Measurements from ENCODE around the gene CCT3. TPM values are rescaled to one million over a fixed set of nuclear protein-coding genes. Genes with fewer than 3 reads are reported as not detected.

The CCT3 gene
- total RNA-seq, 2 donors from 2014 or later, result 125 to 294 TPM

DNA sequence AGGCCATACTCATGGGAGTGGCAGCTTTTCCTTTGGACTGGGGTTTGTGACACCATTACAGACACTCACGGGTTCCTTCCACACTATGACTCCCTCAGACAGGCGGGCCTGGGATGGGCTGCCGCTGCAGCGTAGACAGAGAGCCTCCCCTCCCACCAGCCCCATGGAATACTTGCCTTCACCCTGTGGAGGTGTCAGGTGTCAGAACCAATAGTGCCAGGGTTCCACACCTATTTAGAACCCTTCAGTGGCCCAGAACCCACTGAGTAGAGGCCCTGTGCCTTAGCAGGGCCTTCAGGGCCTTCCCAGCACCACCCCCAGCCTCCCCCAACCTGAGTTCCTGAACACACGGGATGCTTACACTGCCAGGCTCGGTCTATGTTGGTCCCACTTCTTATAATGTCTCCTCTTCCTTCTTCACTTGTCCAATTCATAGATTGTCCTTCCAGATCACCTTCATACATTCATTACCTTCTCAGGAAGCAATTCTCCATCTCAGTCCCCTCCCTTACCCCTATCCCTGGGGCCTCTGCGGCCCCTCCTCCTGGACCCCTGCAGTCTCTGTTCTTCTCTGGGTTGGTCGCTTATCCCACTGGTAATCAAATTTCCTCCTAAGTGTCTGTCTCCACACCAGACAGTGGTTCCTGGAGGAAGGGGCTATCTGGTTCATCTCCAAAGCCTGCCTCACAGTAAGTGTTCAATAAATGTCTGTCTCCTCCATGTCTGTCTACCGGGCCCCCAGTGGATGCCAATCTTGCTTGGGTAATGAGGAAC is 29.5 kb upstream of the CCT3 start:
- TF ChIP-seq, protein P1, sequence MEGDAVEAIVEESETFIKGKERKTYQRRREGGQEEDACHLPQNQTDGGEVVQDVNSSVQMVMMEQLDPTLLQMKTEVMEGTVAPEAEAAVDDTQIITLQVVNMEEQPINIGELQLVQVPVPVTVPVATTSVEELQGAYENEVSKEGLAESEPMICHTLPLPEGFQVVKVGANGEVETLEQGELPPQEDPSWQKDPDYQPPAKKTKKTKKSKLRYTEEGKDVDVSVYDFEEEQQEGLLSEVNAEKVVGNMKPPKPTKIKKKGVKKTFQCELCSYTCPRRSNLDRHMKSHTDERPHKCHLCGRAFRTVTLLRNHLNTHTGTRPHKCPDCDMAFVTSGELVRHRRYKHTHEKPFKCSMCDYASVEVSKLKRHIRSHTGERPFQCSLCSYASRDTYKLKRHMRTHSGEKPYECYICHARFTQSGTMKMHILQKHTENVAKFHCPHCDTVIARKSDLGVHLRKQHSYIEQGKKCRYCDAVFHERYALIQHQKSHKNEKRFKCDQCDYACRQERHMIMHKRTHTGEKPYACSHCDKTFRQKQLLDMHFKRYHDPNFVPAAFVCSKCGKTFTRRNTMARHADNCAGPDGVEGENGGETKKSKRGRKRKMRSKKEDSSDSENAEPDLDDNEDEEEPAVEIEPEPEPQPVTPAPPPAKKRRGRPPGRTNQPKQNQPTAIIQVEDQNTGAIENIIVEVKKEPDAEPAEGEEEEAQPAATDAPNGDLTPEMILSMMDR (IDR thresholded peaks at IDR 0.05), result no peak
- H3K27ac ChIP-seq, result no peak overlapping the region
- no peaks in the 10 kb centered on the region for H3K27me3 ChIP-seq
- H3K9me3 ChIP-seq, result no peaks in the 10 kb centered on the region
- H3K4me3 ChIP-seq, result no peak overlapping the region
- intact Hi-C loops (cut with DNase I), result no loop called here
- no peak overlapping the region for H3K9ac ChIP-seq (ENCODE audit: low read depth in 2 of 2, low read length in 2 of 2)
- no peak for DNase-seq
- no peaks in the 10 kb centered on the region for H3K4me1 ChIP-seq
- H3K36me3 ChIP-seq, result no peaks in the 10 kb centered on the region

DNA sequence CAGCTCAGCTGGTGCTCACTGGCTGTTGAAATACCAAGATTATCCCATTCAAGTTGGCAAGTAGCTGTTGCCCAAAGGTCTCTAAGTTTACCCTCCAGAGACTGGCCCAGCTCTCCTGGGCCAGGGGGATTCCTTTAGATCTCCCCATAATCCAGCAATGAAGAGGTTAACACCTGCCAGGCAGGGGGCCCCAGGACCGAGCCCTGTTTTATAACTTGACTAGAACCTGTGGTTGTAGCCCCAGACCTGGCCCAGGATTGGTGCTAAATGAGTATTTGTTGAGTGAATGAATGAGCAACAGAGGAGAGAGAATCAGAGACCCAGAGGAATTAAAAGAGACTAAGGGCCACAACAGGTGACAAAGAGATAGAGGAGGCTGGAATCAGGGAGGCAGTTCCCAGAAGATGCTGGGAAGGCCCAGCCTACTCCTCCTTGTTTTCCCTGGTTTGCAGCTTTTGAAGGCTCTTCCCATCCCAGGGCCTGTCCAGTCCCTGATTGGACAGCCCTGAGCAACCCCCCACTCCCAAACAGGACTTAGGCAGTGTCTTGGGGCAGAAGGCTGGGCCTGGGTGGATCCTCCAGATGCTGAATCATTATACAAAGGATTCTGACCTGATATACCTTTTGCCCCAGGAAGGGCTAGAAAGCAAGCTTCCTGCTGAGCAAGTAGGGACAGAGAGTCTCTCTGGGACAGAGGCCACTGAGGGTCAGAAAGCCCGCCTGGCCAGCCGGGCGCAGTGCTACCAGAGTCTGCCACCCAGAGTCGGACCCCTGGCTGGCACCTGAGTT is 28.5 kb upstream of the CCT3 start:
- intact Hi-C loops (cut with DNase I), result no loop called here
- Histone ChIP-seq H3K9me3 (no peaks in the 10 kb centered on the region), H3K4me3 (no peak overlapping the region), H3K36me3 (no peaks in the 10 kb centered on the region), H3K27ac (no peak overlapping the region), H3K9ac (ENCODE audit: low read depth in 2 of 2, low read length in 2 of 2) (no peak overlapping the region), H3K27me3 (no peaks in the 10 kb centered on the region), H3K4me1 (no peaks in the 10 kb centered on the region)
- DNase-seq, result no peak
- TF ChIP-seq, protein P1 (IDR thresholded peaks at IDR 0.05), result no peak

DNA sequence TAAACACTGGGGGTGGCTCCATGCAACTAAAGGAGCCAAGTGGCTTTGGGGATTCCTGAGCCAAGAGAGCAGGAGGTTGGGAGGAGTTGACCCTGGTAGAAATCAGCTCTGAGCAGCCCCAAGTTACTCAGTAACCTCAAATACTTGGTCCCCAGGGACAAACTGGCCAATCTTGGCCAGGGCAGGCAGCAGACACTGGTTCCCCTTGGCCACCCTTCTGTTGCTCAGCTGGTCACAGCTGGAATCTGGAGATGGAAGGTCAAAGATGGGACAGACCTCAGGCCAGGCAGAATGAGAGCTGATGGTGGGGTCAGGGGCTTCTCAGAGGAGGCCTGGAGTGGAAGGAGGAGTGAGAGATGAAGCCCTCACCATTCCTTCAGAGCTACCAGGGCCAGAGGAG is 27.7 kb upstream of the CCT3 start:
- Histone ChIP-seq H3K4me1 (no peaks in the 10 kb centered on the region), H3K9me3 (no peaks in the 10 kb centered on the region), H3K27me3 (no peaks in the 10 kb centered on the region), H3K4me3 (no peak overlapping the region), H3K36me3 (no peaks in the 10 kb centered on the region), H3K27ac (no peak overlapping the region), H3K9ac (ENCODE audit: low read depth in 2 of 2, low read length in 2 of 2) (no peak overlapping the region)
- TF ChIP-seq, protein P1 (IDR thresholded peaks at IDR 0.05), result no peak
- intact Hi-C loops (cut with DNase I), result no loop called here
- no peak for DNase-seq

DNA sequence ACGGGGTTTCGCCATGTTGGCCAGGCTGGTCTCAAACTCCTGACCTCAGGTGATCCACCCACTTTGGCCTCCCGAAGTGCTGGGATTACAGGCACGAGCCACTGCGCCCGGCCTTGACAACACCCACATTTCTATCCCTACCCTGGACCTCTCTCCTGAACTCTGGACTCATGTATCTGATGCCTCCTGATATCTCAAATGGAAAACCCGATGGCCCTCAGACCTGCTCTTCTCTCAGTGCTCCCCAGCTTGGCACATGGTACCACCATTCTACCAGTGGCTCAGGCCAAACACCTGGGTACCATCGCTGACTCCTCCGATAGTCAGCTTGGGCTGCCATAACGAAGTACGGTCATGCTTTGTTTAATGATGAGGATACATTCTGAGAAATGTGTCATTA is 22.4 kb upstream of the CCT3 start:
- no peak overlapping the region for H3K27ac ChIP-seq
- no peaks in the 10 kb centered on the region for H3K4me1 ChIP-seq
- no peaks in the 10 kb centered on the region for H3K36me3 ChIP-seq
- no peak overlapping the region for H3K9ac ChIP-seq (ENCODE audit: low read depth in 2 of 2, low read length in 2 of 2)
- intact Hi-C loops (cut with DNase I), result no loop called here
- no peaks in the 10 kb centered on the region for H3K27me3 ChIP-seq
- no peaks in the 10 kb centered on the region for H3K9me3 ChIP-seq
- H3K4me3 ChIP-seq, result no peak overlapping the region
- TF ChIP-seq, protein P1 (IDR thresholded peaks at IDR 0.05), result no peak
- no peak for DNase-seq

DNA sequence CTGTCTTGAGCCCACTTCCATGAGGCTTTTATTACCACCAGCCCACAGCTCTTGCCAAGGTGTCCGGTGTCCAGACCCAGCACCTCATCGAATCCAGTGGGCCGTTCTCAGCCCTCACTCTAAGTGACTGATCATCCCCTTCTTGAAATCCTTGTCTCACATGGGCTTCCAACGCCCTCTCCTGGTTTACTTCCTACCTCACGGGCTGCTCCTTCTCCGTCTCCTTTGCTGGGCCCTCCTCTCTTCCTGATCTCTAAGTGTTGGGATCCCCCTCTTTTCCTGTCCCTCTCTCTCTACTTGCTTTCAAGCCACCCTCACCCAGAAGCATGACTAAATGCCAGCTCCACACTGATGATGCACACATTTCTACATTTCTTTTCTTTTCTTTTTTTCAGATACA is 21.9 kb upstream of the CCT3 start:
- Histone ChIP-seq H3K36me3 (no peaks in the 10 kb centered on the region), H3K9me3 (no peaks in the 10 kb centered on the region), H3K4me3 (no peak overlapping the region), H3K27me3 (no peaks in the 10 kb centered on the region), H3K9ac (ENCODE audit: low read depth in 2 of 2, low read length in 2 of 2) (no peak overlapping the region), H3K27ac (no peak overlapping the region), H3K4me1 (no peaks in the 10 kb centered on the region)
- intact Hi-C loops (cut with DNase I), result no loop called here
- TF ChIP-seq, protein P1 (IDR thresholded peaks at IDR 0.05), result no peak
- no peak for DNase-seq
